ENCODE measurements around the gene SETD5.

The SETD5 gene

DNA sequence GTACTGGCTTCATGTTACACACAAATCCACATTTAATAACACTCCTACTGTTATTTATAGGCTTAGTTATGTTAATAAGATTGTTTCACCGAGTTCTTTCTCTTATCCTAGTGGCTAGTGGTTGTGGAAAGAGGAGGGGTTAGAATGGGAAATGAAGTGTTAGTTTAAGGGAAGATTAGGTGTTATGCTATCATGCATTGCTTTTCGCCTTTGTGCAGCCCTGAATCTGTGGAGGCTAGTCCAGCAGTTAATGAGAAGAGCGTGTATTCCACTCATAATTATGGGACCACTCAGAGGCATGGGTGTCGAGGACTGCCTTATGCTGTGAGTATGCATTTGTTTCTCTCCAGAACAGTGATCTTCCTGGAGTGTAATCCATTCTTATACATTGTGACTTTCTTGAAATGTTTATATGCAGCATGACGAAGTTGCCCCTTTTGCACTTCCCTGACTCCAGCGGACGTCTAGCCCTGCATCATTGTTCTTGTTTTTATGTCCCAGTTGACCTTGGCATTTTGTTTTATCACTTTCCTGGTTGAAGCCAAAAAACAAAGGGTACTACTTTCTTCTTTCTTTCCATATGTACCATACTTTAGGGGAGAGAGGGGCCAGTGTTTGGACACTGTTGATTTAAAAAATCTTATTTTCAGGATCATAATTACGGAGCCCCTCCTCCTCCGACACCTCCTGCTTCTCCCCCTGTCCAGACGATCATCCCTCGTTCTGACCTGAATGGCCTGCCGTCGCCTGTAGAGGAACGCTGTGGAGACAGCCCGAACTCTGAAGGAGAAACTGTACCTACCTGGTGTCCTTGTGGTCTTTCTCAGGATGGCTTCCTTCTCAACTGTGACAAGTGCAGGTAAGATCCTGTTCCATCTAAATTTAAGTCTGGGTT, 36.5 kb downstream of the SETD5 start:
- Histone ChIP-seq H3K27me3 (ENCODE audit: insufficient read depth, low read length) (no peaks in the 10 kb centered on the region), H3K36me3 (ENCODE audit: insufficient read depth, low read length) (peaks cover 94% of the 10 kb centered on the region), H3K4me1 (ENCODE audit: insufficient read depth, low read length) (no peaks in the 10 kb centered on the region), H3K9me3 (ENCODE audit: low read length) (no peaks in the 10 kb centered on the region), H3K4me3 (ENCODE audit: low read length) (no peak overlapping the region), H2AFZ (ENCODE audit: low read depth, low read length) (no peak overlapping the region)

DNA sequence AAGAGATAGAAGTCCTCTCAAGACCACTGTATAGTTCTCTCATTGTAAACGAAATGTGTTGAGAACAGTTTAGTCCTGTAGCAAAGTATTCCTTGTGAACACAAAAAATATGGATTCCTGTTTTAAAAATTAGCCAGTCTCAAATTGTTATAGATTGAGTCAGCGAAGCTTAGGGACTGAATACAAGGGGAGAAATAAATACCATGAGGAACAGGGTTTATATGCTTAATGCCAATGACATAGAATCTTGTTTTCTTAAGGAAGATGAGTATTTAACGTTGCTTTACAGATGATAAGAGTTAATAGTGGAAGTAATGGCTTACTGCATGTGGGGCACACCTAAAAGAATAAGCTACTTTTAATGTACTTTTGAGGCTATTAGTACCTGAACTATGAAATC, 37.9 kb downstream of the SETD5 start:
- H3K36me3 ChIP-seq (ENCODE audit: insufficient read depth, low read length): peaks cover 94% of the 10 kb centered on the region
- no peaks in the 10 kb centered on the region for H3K27me3 ChIP-seq (ENCODE audit: insufficient read depth, low read length)
- no peaks in the 10 kb centered on the region for H3K9me3 ChIP-seq (ENCODE audit: low read length)
- no peak overlapping the region for H2AFZ ChIP-seq (ENCODE audit: low read depth, low read length)
- no peaks in the 10 kb centered on the region for H3K4me1 ChIP-seq (ENCODE audit: insufficient read depth, low read length)
- no peak overlapping the region for H3K4me3 ChIP-seq (ENCODE audit: low read length)

DNA sequence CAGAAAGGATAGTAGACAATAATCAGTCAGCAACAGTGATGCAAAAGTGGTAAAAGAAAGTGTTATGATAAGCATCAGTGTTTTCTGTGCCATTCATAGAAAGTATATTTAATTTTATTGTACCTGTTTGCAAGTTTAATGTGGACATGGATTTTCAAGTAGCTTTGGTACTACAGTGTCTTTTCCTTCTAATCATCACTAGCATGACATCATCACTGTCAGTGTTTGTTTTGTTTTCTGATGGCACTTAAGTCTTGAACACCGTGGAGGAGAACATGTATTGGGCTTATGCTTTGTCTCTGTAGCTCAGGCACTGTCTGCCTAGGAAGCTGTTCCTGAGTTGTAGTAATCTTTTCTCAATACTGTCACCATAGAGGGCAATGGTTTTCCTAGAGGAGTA, 41.9 kb downstream of the SETD5 start:
- peaks cover 96% of the 10 kb centered on the region for H3K36me3 ChIP-seq (ENCODE audit: insufficient read depth, low read length)
- no peaks in the 10 kb centered on the region for H3K9me3 ChIP-seq (ENCODE audit: low read length)
- H3K4me3 ChIP-seq (ENCODE audit: low read length): no peak overlapping the region

DNA sequence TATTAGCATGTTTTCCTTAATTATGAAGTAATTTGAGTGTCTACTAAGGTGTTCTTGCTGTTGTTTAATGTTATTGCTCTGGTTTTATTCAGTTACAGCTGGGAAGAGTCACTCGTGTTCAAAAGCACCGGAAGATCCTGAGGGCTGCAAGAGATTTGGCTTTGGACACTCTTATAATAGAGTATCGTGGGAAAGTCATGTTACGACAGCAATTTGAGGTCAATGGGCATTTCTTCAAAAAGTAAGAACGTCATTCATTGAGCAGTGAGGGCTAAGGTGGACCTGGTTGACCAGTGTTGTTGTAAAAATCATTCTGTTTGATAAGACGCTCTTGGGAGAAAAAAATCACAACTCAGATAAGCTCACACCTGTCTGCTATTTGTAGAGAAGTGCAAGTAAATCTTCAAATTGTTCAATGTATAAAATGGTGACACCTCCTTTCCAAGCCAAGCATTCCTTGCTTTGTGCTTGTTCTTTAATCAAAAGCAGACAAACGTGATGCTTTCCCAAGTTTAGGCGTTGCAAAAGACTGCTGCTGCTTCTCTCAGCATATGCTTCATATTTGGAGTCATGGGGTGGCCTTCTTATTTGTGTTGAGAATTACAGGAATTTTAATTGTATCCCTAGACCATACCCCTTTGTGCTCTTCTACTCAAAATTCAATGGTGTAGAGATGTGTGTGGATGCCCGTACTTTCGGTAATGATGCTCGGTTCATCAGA, 44.2 kb downstream of the SETD5 start:
- no peaks in the 10 kb centered on the region for H3K9me3 ChIP-seq (ENCODE audit: low read length)
- H3K27me3 ChIP-seq (ENCODE audit: insufficient read depth, low read length): no peaks in the 10 kb centered on the region
- no peaks in the 10 kb centered on the region for H3K4me1 ChIP-seq (ENCODE audit: insufficient read depth, low read length)
- peaks cover 92% of the 10 kb centered on the region for H3K36me3 ChIP-seq (ENCODE audit: insufficient read depth, low read length)
- no peak overlapping the region for H2AFZ ChIP-seq (ENCODE audit: low read depth, low read length)
- H3K4me3 ChIP-seq (ENCODE audit: low read length): no peak overlapping the region

More for the DNA sequence above, 41.9 kb downstream of the SETD5 start:
- H2AFZ ChIP-seq (ENCODE audit: low read depth, low read length): no peak overlapping the region
- H3K27me3 ChIP-seq (ENCODE audit: insufficient read depth, low read length): no peaks in the 10 kb centered on the region
- H3K4me1 ChIP-seq (ENCODE audit: insufficient read depth, low read length): no peaks in the 10 kb centered on the region

DNA sequence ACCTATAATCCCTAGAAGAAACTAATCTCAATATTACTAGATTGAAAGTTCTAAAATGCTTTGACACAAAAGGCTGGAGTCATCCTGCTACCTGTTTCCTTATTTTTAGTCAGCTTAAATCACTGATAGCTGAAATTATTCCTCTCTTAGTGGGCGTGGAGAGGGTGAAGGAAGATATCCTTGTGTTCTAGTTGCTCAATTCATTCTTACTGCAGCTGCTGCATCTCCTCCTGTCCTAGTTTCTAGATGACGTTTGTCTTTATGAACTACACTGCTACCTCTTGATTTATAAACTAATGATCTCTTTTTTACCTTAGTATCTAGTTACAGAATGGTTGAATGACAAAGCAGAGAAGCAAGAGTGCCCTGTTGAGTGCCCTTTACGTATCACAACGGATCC, 50.7 kb downstream of the SETD5 start:
- H3K4me3 ChIP-seq (ENCODE audit: low read length): no peak overlapping the region
- no peaks in the 10 kb centered on the region for H3K4me1 ChIP-seq (ENCODE audit: insufficient read depth, low read length)
- no peaks in the 10 kb centered on the region for H3K27me3 ChIP-seq (ENCODE audit: insufficient read depth, low read length)
- no peaks in the 10 kb centered on the region for H3K9me3 ChIP-seq (ENCODE audit: low read length)
- H3K36me3 ChIP-seq (ENCODE audit: insufficient read depth, low read length): peaks cover 92% of the 10 kb centered on the region
- H2AFZ ChIP-seq (ENCODE audit: low read depth, low read length): no peak overlapping the region

DNA sequence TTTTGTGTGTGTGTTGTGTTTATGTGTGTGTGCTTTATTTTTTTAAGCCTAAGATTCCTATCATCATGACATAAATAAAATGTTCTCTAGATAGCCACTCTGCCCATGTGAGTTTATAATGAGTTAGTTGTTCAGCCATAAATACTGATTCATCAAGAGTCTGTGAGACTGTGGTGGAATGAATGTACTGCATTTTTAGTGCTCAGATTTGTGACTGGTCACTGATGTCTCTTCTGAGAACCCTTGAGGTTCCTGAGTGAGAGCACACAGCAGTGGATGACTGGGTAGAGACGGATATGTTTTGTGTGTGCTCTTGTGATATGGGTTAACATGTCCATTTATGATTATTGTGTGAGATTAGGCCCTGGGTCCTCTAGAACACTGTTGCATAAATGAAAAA, 51.2 kb downstream of the SETD5 start:
- Histone ChIP-seq H3K9me3 (ENCODE audit: low read length) (no peaks in the 10 kb centered on the region), H3K4me1 (ENCODE audit: insufficient read depth, low read length) (no peaks in the 10 kb centered on the region), H3K4me3 (ENCODE audit: low read length) (no peak overlapping the region), H2AFZ (ENCODE audit: low read depth, low read length) (no peak overlapping the region), H3K36me3 (ENCODE audit: insufficient read depth, low read length) (peaks cover 92% of the 10 kb centered on the region), H3K27me3 (ENCODE audit: insufficient read depth, low read length) (no peaks in the 10 kb centered on the region)

DNA sequence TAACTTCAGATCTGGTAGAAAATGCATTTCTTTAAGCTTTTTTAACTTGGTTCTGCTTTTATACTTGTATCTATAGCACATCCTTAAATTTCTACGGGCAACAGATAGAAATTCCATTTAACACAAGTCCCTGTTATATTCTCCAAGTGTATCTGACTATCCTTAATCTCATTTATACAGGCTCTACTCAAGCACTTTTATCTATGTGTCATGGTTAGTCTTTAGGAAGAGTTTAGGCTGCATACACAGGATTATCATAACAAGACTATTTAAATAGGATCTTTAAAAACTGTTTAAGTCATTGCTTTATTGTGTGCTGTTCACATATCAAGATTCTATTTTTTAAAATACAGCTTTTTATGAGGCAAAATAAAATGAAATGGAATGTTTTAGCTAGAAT, 52.7 kb downstream of the SETD5 start:
- Histone ChIP-seq H3K36me3 (ENCODE audit: insufficient read depth, low read length) (peaks cover 91% of the 10 kb centered on the region), H3K4me1 (ENCODE audit: insufficient read depth, low read length) (no peaks in the 10 kb centered on the region)

DNA sequence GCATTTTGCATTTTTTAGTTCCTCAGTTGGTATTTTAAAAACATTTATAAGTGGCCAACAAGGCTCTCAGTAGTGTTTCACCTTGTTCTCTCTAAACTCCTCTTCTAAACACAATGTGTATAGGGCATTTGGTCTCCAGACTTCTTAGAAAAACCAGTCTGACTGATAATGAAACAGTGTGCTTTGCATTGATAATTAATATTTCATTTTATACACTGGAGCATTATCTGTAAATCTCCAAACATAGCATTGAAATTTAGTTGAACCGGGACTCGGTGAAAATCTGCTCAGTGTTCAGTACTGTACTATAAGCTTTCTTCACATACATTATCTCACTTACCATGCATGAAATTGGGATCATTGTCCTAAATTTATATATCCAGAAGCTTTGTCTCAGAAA, 53.6 kb downstream of the SETD5 start:
- Histone ChIP-seq H3K4me3 (ENCODE audit: low read length) (no peak overlapping the region), H3K27me3 (ENCODE audit: insufficient read depth, low read length) (no peaks in the 10 kb centered on the region), H2AFZ (ENCODE audit: low read depth, low read length) (no peak overlapping the region), H3K4me1 (ENCODE audit: insufficient read depth, low read length) (no peaks in the 10 kb centered on the region), H3K36me3 (ENCODE audit: insufficient read depth, low read length) (peaks cover 94% of the 10 kb centered on the region), H3K9me3 (ENCODE audit: low read length) (no peaks in the 10 kb centered on the region)

More for the DNA sequence above, 52.7 kb downstream of the SETD5 start:
- no peaks in the 10 kb centered on the region for H3K9me3 ChIP-seq (ENCODE audit: low read length)
- no peaks in the 10 kb centered on the region for H3K27me3 ChIP-seq (ENCODE audit: insufficient read depth, low read length)
- no peak overlapping the region for H2AFZ ChIP-seq (ENCODE audit: low read depth, low read length)
- H3K4me3 ChIP-seq (ENCODE audit: low read length): no peak overlapping the region

DNA sequence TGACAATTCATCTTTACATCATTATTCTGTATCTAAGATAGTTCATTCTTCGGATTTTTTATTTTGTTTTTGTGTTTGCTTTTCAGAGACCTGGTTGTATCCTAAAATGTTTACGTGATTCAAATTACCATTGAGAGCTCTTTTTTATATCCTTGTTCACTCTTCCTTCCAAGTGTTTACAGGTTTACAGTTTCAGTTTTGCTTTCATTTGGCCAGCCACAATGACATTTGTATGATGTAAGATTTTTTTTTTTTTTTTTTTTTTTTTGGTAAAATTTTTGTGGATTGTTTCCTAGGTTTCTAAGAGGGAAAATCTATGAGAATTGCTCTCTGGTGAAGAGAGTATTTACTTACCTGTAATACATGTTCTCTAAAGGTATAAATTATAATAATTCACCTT, 55.0 kb downstream of the SETD5 start:
- H3K9me3 ChIP-seq (ENCODE audit: low read length): no peaks in the 10 kb centered on the region
- no peaks in the 10 kb centered on the region for H3K27me3 ChIP-seq (ENCODE audit: insufficient read depth, low read length)
- H3K36me3 ChIP-seq (ENCODE audit: insufficient read depth, low read length): peaks cover 86% of the 10 kb centered on the region
- no peaks in the 10 kb centered on the region for H3K4me1 ChIP-seq (ENCODE audit: insufficient read depth, low read length)
- no peak overlapping the region for H2AFZ ChIP-seq (ENCODE audit: low read depth, low read length)
- H3K4me3 ChIP-seq (ENCODE audit: low read length): no peak overlapping the region

DNA sequence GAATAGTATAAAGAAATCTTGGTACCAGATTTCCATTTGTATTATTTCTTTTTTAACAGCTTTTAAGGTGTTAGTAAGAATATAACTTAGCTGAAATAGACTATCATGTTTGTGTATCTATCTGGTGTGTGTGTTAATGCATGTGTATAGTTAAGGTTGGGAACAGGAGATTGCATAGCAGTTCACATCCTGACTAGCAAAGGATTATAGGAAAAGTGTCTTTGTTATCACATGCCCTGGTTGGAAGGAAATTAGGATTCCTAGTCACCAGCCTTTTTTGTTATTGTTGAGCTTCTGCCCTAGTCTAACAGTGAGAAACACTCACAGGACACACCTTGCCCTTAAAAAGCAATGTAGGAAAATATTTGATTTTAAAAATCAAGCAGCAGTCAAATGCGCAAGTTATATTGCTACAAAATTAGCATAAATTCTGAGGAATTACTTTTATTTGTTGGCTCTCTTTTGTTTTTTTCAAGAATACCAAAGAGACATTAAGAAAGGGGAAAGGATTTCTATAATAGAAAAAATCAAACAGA, 58.2 kb downstream of the SETD5 start:
- Histone ChIP-seq H3K4me3 (ENCODE audit: low read length) (no peak overlapping the region), H3K36me3 (ENCODE audit: insufficient read depth, low read length) (peaks cover 78% of the 10 kb centered on the region), H3K27me3 (ENCODE audit: insufficient read depth, low read length) (no peaks in the 10 kb centered on the region), H3K4me1 (ENCODE audit: insufficient read depth, low read length) (no peaks in the 10 kb centered on the region), H2AFZ (ENCODE audit: low read depth, low read length) (no peak overlapping the region), H3K9me3 (ENCODE audit: low read length) (no peaks in the 10 kb centered on the region)

DNA sequence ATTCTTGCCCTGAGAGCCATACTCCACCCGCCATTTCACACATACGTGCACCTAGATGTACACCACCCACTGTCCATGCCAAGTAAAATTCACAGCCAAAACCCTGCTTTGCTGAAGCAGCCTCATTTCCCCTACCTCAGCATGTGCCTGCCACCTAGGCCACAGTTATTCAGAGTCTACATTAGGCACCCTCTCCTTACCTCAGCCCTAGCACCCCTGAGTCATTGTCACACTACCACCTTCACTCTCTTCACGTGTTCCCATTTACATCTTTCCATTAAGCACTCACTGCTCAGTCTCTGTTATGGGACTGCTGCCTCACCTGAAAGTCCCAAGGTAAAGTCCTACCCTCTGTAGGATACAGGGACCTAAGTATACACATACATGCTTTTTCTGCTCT, 70.0 kb downstream of the SETD5 start:
- Histone ChIP-seq H3K36me3 (ENCODE audit: insufficient read depth, low read length) (peaks cover 97% of the 10 kb centered on the region), H3K9me3 (ENCODE audit: low read length) (no peaks in the 10 kb centered on the region), H3K4me3 (ENCODE audit: low read length) (no peak overlapping the region), H3K4me1 (ENCODE audit: insufficient read depth, low read length) (no peaks in the 10 kb centered on the region), H2AFZ (ENCODE audit: low read depth, low read length) (no peak overlapping the region), H3K27me3 (ENCODE audit: insufficient read depth, low read length) (no peaks in the 10 kb centered on the region)

DNA sequence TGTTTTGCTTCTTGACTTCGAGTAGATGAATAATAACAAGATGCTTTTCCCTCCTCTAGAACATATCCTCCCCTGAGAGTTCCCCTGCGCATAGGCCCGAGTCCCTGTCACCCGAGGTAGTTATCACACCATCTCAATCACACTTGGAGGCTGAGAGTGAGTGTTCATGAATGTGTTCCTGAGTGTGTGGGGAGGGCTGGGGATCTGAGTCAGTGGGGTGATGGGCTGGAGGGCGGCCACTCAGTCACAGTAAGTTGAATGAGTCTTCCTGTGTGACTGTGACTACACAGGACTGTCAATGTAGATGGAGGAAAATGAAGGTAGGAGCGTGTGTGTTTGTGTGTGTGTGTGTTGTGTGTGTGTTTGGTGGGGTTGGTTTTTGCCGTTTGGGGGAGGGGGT, 71.0 kb downstream of the SETD5 start:
- H3K4me1 ChIP-seq (ENCODE audit: insufficient read depth, low read length): no peaks in the 10 kb centered on the region
- no peak overlapping the region for H2AFZ ChIP-seq (ENCODE audit: low read depth, low read length)
- no peak overlapping the region for H3K4me3 ChIP-seq (ENCODE audit: low read length)
- peaks cover 97% of the 10 kb centered on the region for H3K36me3 ChIP-seq (ENCODE audit: insufficient read depth, low read length)
- no peaks in the 10 kb centered on the region for H3K9me3 ChIP-seq (ENCODE audit: low read length)
- H3K27me3 ChIP-seq (ENCODE audit: insufficient read depth, low read length): no peaks in the 10 kb centered on the region

DNA sequence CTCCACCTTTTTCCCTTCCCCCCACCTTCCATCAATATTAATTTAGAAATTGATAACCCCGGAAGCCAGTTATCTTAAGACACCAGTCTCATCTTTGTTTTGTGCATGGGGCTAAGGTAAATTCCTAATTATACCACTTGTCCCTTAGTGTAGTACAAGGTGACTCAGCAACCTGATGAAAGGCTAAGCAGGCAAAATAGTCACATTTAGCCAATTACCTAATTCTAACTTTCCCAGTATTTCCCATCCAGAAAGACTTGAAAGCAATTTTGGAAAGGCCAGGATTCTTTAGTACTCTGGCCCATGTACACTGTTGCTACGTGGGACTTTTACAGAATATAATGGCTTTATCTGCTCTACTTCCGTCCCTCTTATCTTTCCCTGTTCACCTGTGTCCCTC, 72.6 kb downstream of the SETD5 start:
- Histone ChIP-seq H3K4me1 (ENCODE audit: insufficient read depth, low read length) (no peaks in the 10 kb centered on the region), H3K9me3 (ENCODE audit: low read length) (peaks cover 2% of the 10 kb centered on the region), H3K4me3 (ENCODE audit: low read length) (no peak overlapping the region), H2AFZ (ENCODE audit: low read depth, low read length) (no peak overlapping the region), H3K27me3 (ENCODE audit: insufficient read depth, low read length) (no peaks in the 10 kb centered on the region), H3K36me3 (ENCODE audit: insufficient read depth, low read length) (peaks cover 97% of the 10 kb centered on the region)

All from neuron (in vitro differentiated cells).